Mesendoderm (in vitro differentiated cells): ENCODE results near the gene SPON1.
A peak's percentile ranks its signal among the peaks of the same experiment; 100 is the strongest.
"Not testable (repeated sequence)": the region's sequence is repeated elsewhere in the genome, so short reads cannot be mapped to it uniquely, and the experiment has no call there.

Experiments used
- DNase-seq: peaks from one replicate; pipeline ENCODE4 v3.0.0; 2013
- H2AK5ac ChIP-seq: 2 replicates; pipeline ENCODE4 v1.6.1; 2013; ENCODE audit warnings: low read length, inconsistent platforms
- H2BK120ac ChIP-seq: 2 replicates; pipeline ENCODE4 v1.6.1; 2013; ENCODE audit warnings: low read depth, mild to moderate bottlenecking, low read length, moderate library complexity, mixed read lengths
- H2BK15ac ChIP-seq: replicated peaks from 2 replicates; pipeline ENCODE4 v1.6.1; 2013; ENCODE audit warnings: low read depth, mild to moderate bottlenecking, moderate library complexity
- H2BK5ac ChIP-seq: 2 replicates; pipeline ENCODE4 v1.6.1; 2013; ENCODE audit warnings: low read length, inconsistent platforms
- H3K18ac ChIP-seq: 2 replicates; pipeline ENCODE4 v1.6.1; 2013; ENCODE audit warnings: mild to moderate bottlenecking, low read length, mixed read lengths
- H3K23ac ChIP-seq: one replicate; pipeline ENCODE4 v1.6.1; 2013; ENCODE audit warnings: low read length
- H3K27ac ChIP-seq: 2 replicates; pipeline ENCODE4 v1.5.1; 2013; ENCODE audit warnings: low read depth, mild to moderate bottlenecking, inconsistent platforms, low read length, moderate library complexity
- H3K27me3 ChIP-seq: 2 replicates; pipeline ENCODE4 v1.6.1; 2013; ENCODE audit warnings: low read length, control low read depth, mild to moderate bottlenecking, inconsistent platforms; ENCODE audit not compliant: insufficient read depth, poor library complexity
- H3K36me3 ChIP-seq: 2 replicates; pipeline ENCODE4 v1.6.1; 2013; ENCODE audit warnings: low read length, inconsistent platforms; ENCODE audit not compliant: control insufficient read depth, insufficient read depth
- H3K4ac ChIP-seq: one replicate; pipeline ENCODE4 v1.6.1; 2013; ENCODE audit warnings: low read depth, mild to moderate bottlenecking, low read length, moderate library complexity
- H3K4me1 ChIP-seq: 2 replicates; pipeline ENCODE4 v1.6.1; 2013; ENCODE audit warnings: low read depth, low read length, inconsistent platforms; ENCODE audit not compliant: control insufficient read depth
- H3K4me2 ChIP-seq: 2 replicates; pipeline ENCODE4 v1.6.1; 2013; ENCODE audit warnings: low read length
- H3K4me3 ChIP-seq: 2 replicates; pipeline ENCODE4 v1.5.1; 2013; ENCODE audit warnings: mild to moderate bottlenecking, low read length
- H3K56ac ChIP-seq: one replicate; pipeline ENCODE4 v1.6.1; 2013; ENCODE audit warnings: low read length
- H3K79me1 ChIP-seq: 2 replicates; pipeline ENCODE4 v1.6.1; 2013; ENCODE audit warnings: low read length, inconsistent platforms
- H3K79me2 ChIP-seq: 2 replicates; pipeline ENCODE4 v1.6.1; 2013; ENCODE audit warnings: mild to moderate bottlenecking, low read length; ENCODE audit not compliant: control insufficient read depth, insufficient read depth
- H3K9ac ChIP-seq: 2 replicates; pipeline ENCODE4 v1.6.1; 2013; ENCODE audit warnings: low read length, inconsistent platforms
- H4K5ac ChIP-seq: one replicate; pipeline ENCODE4 v1.6.1; 2013; ENCODE audit warnings: low read length
- H4K8ac ChIP-seq: one replicate; pipeline ENCODE4 v1.6.1; 2013; ENCODE audit warnings: low read depth, mild to moderate bottlenecking, control low read depth, low read length, moderate library complexity
- WGBS: extraction: QIAGEN DNeasy Blood & Tissue Kit; methylation state at CpG from one replicate; pipeline ENCODE4 v1.1.7; 2013; ENCODE audit warnings: low lambda C conversion rate, missing lambda C conversion rate; ENCODE audit not compliant: insufficient coverage; ENCODE audit errors: extremely low coverage; 5-methylcytosine and 5-hydroxymethylcytosine counted together

The SPON1 gene

GRCh38 chr11:13928566-13929251 is 33.8 kb upstream of the SPON1 start:
- Histone ChIP-seq H3K27ac (no peak overlapping the region), H3K4me1 (peaks cover 5% of the 10 kb centered on the region), H3K4me3 (no peak overlapping the region), H3K79me2 (no peaks in the 10 kb centered on the region), H4K5ac (no peak overlapping the region), H3K9ac (no peak overlapping the region), H2BK120ac (no peak overlapping the region), H3K27me3 (no peaks in the 10 kb centered on the region), H3K4ac (no peak overlapping the region), H3K36me3 (no peaks in the 10 kb centered on the region), H4K8ac (no peak overlapping the region), H2BK5ac (no peak overlapping the region), H3K79me1 (no peaks in the 10 kb centered on the region), H2AK5ac (no peak overlapping the region), H3K56ac (no peak overlapping the region), H3K23ac (no peak overlapping the region), H3K18ac (no peak overlapping the region), H2BK15ac (no peak overlapping the region), H3K4me2 (no peak overlapping the region)
- no CpG with 5 or more reads among the region's 4 CpGs for WGBS
- peak; percentile 73 for DNase-seq

GRCh38 chr11:13929395-13929891 is 33.1 kb upstream of the SPON1 start:
- no peak overlapping the region for H2BK5ac ChIP-seq
- no peak overlapping the region for H3K4ac ChIP-seq
- H2AK5ac ChIP-seq = no peak overlapping the region
- no peaks in the 10 kb centered on the region for H3K79me2 ChIP-seq
- H2BK120ac ChIP-seq = no peak overlapping the region
- DNase-seq = no peak
- no peak overlapping the region for H2BK15ac ChIP-seq
- H3K4me1 ChIP-seq = peaks cover 2% of the 10 kb centered on the region
- no peak overlapping the region for H4K5ac ChIP-seq
- H3K56ac ChIP-seq = no peak overlapping the region
- H3K27ac ChIP-seq = no peak overlapping the region
- no peak overlapping the region for H3K4me2 ChIP-seq
- no peaks in the 10 kb centered on the region for H3K36me3 ChIP-seq
- H4K8ac ChIP-seq = no peak overlapping the region
- H3K4me3 ChIP-seq = no peak overlapping the region
- H3K18ac ChIP-seq = no peak overlapping the region
- no CpG with 5 or more reads among the region's 3 CpGs for WGBS
- no peaks in the 10 kb centered on the region for H3K27me3 ChIP-seq
- H3K79me1 ChIP-seq = no peaks in the 10 kb centered on the region
- H3K9ac ChIP-seq = no peak overlapping the region
- H3K23ac ChIP-seq = no peak overlapping the region

- no peaks in the 10 kb centered on the region for H3K4me1 ChIP-seq
- H3K27me3 ChIP-seq = no peaks in the 10 kb centered on the region
- no peaks in the 10 kb centered on the region for H3K79me1 ChIP-seq
- H3K4me3 ChIP-seq = no peak overlapping the region
- no peak overlapping the region for H2BK120ac ChIP-seq
- no peak overlapping the region for H2AK5ac ChIP-seq
- no CpG with 5 or more reads among the region's 4 CpGs for WGBS
- H3K36me3 ChIP-seq = no peaks in the 10 kb centered on the region
- H3K79me2 ChIP-seq = no peaks in the 10 kb centered on the region
- no peak for DNase-seq
- H3K9ac ChIP-seq = no peak overlapping the region
- no peak overlapping the region for H3K56ac ChIP-seq
- no peak overlapping the region for H3K18ac ChIP-seq
- no peak overlapping the region for H3K23ac ChIP-seq
- no peak overlapping the region for H4K8ac ChIP-seq
- H2BK15ac ChIP-seq = no peak overlapping the region
- H4K5ac ChIP-seq = no peak overlapping the region
- no peak overlapping the region for H3K4me2 ChIP-seq
- no peak overlapping the region for H2BK5ac ChIP-seq
- H3K4ac ChIP-seq = no peak overlapping the region
- H3K27ac ChIP-seq = no peak overlapping the region
Measured at GRCh38 chr11:13931356-13931755, 31.2 kb upstream of the SPON1 start.

- H3K4me1 ChIP-seq, H4K8ac ChIP-seq, H3K79me1 ChIP-seq, H4K5ac ChIP-seq, H2BK15ac ChIP-seq, H3K27me3 ChIP-seq, H3K4me2 ChIP-seq, H3K9ac ChIP-seq, H2AK5ac ChIP-seq, H3K56ac ChIP-seq, H2BK120ac ChIP-seq, H3K18ac ChIP-seq, H3K36me3 ChIP-seq, H3K4ac ChIP-seq, DNase-seq, H3K23ac ChIP-seq, H2BK5ac ChIP-seq, H3K27ac ChIP-seq, H3K4me3 ChIP-seq, H3K79me2 ChIP-seq: not testable (repeated sequence)
- WGBS = no CpG with 5 or more reads among the region's 4 CpGs
Measured at GRCh38 chr11:13937154-13937553, 25.4 kb upstream of the SPON1 start.

GRCh38 chr11:13938829-13939228 is 23.7 kb upstream of the SPON1 start:
- H3K4me2 ChIP-seq, H2BK5ac ChIP-seq, H3K4me1 ChIP-seq, DNase-seq, H3K79me1 ChIP-seq, H3K56ac ChIP-seq, H3K79me2 ChIP-seq, H2BK15ac ChIP-seq, H3K4ac ChIP-seq, H3K18ac ChIP-seq, H3K9ac ChIP-seq, H2AK5ac ChIP-seq, H4K8ac ChIP-seq, H4K5ac ChIP-seq, H3K27me3 ChIP-seq, H3K4me3 ChIP-seq, H3K23ac ChIP-seq, H2BK120ac ChIP-seq, H3K36me3 ChIP-seq, H3K27ac ChIP-seq: not testable (repeated sequence)
- WGBS = no CpG with 5 or more reads among the region's 10 CpGs
